ENCODE results near the gene RPS6KB1.
A peak's percentile ranks its signal among the peaks of the same experiment; 100 is the strongest.
"Not testable (repeated sequence)": the region's sequence is repeated elsewhere in the genome, so short reads cannot be mapped to it uniquely, and the experiment has no call there.

Gene RPS6KB1

DNA sequence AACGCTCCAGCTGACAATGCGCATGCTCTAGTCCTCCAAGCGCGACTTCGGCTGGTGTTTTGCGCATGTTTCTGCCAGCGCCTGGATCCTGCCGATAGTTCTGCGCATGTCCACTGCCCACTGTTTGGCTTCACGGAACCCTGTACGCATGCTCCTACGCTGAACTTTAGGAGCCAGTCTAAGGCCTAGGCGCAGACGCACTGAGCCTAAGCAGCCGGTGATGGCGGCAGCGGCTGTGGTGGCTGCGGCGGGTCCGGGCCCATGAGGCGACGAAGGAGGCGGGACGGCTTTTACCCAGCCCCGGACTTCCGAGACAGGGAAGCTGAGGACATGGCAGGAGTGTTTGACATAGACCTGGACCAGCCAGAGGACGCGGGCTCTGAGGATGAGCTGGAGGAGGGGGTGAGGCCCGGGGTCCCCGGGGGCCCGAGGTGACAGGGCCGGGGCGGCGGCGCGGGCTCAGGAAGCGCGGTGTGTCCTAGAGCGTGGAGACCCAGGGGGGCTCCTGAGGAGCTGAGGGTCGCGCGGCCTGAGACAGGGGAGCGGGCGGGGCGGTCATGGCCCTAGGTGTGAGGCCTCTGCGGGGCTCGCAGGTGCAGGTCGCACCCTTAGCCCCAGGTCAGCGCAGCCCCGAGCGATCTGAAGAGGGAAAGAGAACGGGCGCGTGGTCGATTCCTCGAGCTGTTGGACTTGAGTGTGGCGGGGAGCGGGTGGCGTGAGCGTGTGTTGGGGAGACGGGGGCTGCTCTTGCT lies at the start of gene RPS6KB1, which contains the start of gene TUBD1:
TSS of gene RPS6KB1 (plus strand) at position 198 of the 752 bp plus-strand sequence. CDS start at position 262, 64 bp downstream.
TSS of gene TUBD1 (minus strand) at position 20 of the 752 bp plus-strand sequence. CDS start 1,941 bp downstream, outside the sequence.
- DNase-seq, result peak; percentile 98 to 99

DNA sequence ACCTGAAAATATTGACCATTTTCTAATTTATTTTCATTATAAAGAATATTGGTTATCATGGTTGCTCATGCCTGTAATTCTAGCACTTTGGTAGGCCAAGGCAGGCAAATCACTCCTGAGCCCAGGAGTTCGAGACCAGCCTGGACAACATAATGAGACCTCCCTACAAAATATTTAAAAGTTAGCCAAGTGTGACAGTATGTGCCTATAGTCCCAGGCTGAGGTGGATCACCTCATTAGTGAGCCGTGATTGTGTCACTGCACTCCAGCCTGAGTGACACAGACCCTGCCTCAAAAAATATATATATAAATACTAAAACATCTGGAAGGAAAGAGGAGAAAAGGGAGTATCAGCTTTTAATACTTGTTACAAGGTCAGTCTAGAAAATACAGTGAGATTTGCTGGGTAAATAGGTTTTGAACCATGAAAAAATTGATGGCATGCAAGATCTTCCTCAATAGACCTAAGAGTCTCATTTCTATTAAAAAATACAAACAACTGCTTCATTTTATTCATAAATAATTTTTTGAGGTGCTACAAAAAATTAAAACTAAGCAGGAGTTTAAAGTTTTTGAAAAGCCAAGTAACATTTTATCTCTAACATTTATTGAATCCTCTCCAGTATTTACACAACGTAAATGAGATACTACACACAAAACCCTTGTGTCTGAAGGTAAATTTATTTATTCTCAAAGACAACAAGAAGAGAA lies 47.9 kb upstream of the RPS6KB1 start:
- DNase-seq, result peak; percentile 47 to 57

GRCh38 chr17:59845595-59846393 lies 47.1 kb upstream of the RPS6KB1 start:
- DNase-seq, result peak; percentile 99

GRCh38 chr17:59846394-59847165 lies 46.3 kb upstream of the RPS6KB1 start:
- peak; percentile 88 to 93 for DNase-seq

DNA sequence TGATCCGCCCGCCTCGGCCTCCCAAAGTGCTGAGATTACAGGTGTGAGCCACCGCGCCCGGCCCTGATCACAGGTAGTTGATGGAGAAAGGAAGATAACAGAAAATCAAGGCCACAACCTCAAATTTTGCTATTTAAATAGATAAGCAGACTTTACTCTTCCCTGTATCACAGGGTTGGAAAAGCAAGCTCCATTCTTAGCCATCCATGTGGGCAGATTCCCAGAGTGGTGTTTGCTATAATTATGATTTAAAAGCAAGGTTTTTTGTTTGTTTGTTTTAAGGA lies 44.6 kb upstream of the RPS6KB1 start:
- no peak for DNase-seq

GRCh38 chr17:59848778-59849177 lies 44.1 kb upstream of the RPS6KB1 start:
- no peak for DNase-seq

DNA sequence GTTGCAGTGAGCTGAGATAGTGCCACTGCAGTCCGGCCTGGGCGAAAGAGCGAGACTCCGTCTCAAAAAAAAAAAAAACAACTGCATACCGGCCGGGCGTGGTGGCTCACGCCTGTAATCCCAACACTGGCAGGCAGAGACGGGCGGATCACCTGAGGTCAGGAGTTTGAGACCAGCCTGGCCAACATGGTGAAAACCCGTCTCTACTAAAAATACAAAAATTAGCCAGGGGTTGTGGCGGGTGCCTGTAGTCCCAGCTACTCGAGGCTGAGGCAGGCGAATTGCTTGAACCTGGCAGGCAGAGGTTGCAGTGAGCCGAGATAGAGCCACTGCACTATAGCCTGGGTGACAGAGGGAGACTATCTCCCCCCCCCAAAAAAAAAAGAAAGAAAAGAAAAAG lies 42.6 kb upstream of the RPS6KB1 start:
- not testable (repeated sequence) for DNase-seq

- no peak for DNase-seq
Measured at GRCh38 chr17:59851439-59852375, 41.2 kb upstream of the RPS6KB1 start.

DNA sequence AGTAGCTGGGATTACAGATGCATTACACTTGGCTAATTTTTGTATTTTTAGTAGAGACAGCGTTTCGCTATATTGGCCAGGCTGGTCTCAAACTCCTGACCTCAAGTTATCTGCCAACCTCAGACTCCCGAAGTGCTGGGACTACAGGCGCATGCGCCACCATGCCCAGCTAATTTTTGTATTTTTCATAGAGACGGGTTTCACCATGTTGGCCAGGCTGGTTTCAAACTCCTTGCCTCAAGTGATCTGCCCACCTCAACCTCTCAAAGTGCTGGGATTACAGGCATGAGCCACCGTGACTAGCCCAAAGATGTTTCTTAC lies 40.1 kb upstream of the RPS6KB1 start:
- not testable (repeated sequence) for DNase-seq

DNA sequence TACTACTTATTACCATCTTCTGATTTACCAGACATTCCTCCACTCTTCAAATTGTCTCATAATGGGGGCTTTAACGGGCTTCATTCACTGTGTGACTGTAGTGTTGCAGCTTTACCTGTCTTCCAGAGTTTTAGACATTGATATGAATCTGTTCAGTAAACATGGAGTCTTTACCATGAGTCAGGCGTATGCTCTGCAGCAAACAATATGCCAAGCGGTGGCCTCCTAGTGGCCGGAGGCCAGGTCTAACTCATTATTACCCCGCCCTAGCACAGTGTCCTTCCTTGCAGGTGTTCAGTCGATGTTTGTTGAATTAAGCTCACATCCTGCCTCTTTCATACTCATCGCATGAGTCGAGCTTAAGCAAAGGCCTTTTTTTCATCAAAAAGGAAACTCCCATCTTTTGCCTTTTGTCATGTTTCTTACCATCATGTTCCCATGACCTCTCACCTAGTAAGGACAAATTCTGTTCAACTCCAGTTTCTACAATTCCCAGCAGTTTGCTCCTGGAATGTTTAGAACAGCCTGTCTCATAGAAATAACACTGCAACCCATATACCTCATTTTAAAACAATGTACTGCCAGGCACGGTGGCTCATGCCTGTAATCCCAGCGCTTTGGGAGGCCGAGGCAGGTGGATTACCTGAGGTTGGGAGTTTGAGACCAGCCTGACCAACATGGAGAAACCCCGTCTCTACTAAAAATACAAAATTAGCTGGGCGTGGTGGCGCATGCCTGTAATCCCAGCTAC lies 39.6 kb upstream of the RPS6KB1 start:
- DNase-seq, result peak in 1 of 2 experiments; percentile 50

- DNase-seq, result not testable (repeated sequence)
Measured at GRCh38 chr17:59853919-59854729, 38.8 kb upstream of the RPS6KB1 start.

DNA sequence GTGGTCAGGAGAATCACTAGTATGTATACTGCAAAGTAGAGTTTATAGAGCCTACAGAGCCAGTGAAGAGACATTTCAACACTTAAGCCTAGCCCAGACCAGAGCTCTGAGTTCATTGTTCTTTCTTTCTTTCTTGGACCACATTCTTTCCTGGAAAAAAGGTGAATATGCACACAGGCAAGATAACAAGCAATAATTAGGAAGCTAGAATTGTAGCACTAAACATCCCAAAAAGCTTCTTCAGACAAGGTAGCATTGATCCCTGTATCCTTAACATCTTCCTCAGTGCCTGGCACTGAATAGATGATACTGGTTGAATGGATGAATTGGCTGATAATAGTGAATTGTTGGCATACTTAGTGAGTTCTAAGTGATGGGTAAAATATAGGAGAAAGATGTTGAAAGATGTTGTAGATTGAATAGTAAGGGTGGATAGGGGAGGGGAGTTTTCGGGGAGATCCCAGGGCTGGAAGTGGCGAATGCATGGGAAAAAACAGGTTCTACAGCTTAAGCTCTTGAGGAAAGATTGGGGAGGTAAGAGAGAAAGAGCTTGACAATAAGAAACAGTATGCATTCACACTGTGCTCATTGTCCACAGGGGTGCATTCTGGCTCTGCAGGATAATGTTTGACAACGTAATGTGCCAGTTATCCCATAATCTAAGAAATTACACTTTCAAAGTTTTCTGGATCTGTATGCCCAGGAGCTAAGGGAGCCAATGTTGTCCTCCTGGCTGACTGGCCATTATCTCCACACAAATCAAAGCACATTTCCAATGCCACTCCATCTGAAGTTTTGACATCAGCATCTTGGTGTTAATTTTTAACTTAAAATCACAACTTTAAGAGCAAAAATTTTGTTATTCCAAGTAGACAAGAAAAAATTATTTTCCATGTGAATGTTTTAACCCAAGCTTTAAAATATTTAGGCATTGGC lies 35.8 kb upstream of the RPS6KB1 start:
- no peak for DNase-seq

DNA sequence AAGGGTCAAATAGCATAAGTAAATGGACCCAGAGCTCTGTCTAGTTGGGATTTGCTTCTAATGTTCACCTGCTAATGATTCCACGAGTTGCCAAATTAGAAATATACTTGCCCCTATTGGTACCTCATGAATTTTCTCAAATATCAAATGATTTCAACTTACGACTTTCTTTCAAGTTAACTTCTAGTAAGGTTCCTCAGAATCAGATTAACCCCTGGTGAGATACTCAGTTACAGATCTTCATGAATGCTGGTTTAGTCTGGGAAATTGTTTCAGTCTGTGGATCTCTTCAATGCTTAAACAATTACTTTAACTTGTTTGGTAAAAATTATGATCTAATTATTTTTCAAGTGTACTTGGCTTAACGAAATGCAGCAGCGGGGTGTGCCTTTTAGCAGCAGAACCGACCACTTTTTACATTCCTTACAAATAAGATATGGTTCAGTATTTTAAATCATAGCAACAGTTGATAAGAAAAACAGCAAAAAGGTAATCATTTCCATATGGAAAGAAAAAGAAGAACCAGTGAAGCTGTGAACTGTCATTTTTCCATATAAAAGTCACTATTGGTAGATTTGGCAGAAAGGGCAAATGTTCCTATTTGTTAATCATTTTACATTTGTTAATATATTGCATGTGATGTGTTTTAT lies 34.6 kb upstream of the RPS6KB1 start:
- no peak for DNase-seq

- no peak for DNase-seq
Measured at GRCh38 chr17:59858932-59859331, 34.0 kb upstream of the RPS6KB1 start.

GRCh38 chr17:59859444-59860025 lies 33.4 kb upstream of the RPS6KB1 start:
- peak; percentile 76 to 82 for DNase-seq

GRCh38 chr17:59863616-59864015 lies 29.3 kb upstream of the RPS6KB1 start:
- DNase-seq, result no peak

DNA sequence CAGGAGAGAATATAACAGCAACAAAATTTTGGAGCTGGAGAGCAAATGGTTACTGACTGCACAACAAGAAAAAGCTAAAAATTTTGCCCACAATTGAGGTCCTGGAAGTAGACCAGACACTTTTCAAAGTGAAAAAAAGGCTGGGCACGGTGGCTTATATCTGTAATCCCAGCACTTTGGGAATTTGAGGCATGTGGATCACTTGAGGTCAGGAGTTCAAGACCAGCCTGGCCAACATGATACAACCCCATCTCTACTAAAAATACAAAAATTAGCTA lies 23.0 kb upstream of the RPS6KB1 start:
- no peak for DNase-seq

DNA sequence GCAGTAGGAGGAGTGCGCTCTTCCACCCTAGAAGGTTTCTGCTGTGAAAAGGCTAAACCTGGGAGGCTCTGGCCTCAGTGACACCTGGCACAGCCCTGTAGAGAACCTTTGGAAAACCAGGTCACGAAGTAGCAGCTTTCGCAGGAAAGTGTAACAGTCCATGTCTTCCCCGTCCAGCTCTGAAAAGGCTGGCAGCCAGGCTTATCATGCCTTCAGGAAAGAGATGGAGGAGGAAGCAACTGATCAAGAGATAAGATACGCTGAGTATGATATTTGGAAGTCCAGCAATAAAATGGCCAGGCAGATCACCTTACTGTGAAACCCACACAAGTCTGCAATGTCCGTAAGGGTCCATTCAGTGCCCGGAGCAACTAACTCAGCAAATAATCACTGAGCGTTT lies 22.4 kb upstream of the RPS6KB1 start:
- no peak for DNase-seq

Data from NCI-H526 (cell line).